ENCODE results near the gene ZNF142.
A peak's percentile ranks its signal among the peaks of the same experiment; 100 is the strongest.

ZNF142 gene

GRCh38 chr2:218671654-218672566 is 12.5 kb upstream of the ZNF142 start, which contains the start of the genes RNF25 and STK36:
TSS of gene RNF25 (minus strand) at chr2:218672002. CDS start at chr2:218671970, 32 bp downstream.
TSS of gene STK36 (plus strand) at chr2:218672086. CDS start at chr2:218672830, 744 bp downstream.
- WGBS (ENCODE audit: insufficient coverage, insufficient read length) = no CpG with 5 or more reads among the region's 49 CpGs
- H3K36me3 ChIP-seq (ENCODE audit: control insufficient read depth, insufficient read depth, low read length) = peaks cover 5% of the 10 kb centered on the region; the same call in 1 of the 2 replicates
- no peaks in the 10 kb centered on the region for H3K9me3 ChIP-seq (ENCODE audit: control insufficient read depth, insufficient read depth, low read length)
- peak within 1 kb of the TSS; percentile 93 for H3K4me3 ChIP-seq (ENCODE audit: low read length)
- no peaks in the 10 kb centered on the region for H3K27me3 ChIP-seq (ENCODE audit: control insufficient read depth, insufficient read depth, low read length)
- no peak within 1 kb of the TSS for H3K27ac ChIP-seq (ENCODE audit: low read length)
- H3K4me1 ChIP-seq (ENCODE audit: control insufficient read depth, insufficient read depth, low read length) = 0 out of 2 replicates have a peak, but pooled peaks cover 1% of the 10 kb centered on the region
- DNase-seq (ENCODE audit: low read depth, low spot score) = no peak

DNA sequence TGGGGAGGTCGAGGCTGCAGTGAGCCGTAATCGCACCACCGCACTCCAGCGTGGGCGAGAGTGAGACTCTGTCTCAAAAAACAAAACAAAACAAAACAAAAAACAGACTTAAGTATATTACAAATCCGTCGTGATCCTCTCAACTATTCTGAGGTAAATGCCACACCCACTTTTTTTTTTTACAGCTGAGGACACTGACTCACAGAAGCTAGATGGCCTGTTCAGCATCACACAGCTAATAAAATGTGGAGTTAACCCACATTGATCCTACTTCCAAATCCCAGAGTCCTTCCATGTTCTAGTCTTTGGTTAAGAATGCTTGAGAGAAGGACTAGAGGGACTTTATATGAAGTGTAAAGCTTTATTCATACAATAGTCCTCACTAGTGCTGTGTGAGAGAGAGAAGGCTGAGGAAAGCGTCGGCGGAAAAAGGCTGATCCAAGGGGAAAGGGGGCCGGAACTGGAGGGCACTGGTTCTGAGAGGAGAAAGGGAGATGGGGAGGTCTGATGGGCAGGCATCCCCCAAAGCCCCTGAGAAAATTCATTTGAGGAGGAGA is 11.8 kb upstream of the ZNF142 start:
- DNase-seq (ENCODE audit: low read depth, low spot score) = no peak
- Histone ChIP-seq H3K4me3 (ENCODE audit: low read length) (peak overlapping the region; percentile 93; the same call in 1 of the 2 replicates), H3K36me3 (ENCODE audit: control insufficient read depth, insufficient read depth, low read length) (peaks cover 5% of the 10 kb centered on the region; the same call in 1 of the 2 replicates), H3K27ac (ENCODE audit: low read length) (no peak overlapping the region), H3K4me1 (ENCODE audit: control insufficient read depth, insufficient read depth, low read length) (0 out of 2 replicates have a peak, but pooled peaks cover 1% of the 10 kb centered on the region), H3K27me3 (ENCODE audit: control insufficient read depth, insufficient read depth, low read length) (no peaks in the 10 kb centered on the region), H3K9me3 (ENCODE audit: control insufficient read depth, insufficient read depth, low read length) (no peaks in the 10 kb centered on the region)
- no CpG with 5 or more reads among the region's 12 CpGs for WGBS (ENCODE audit: insufficient coverage, insufficient read length)

- no peak for DNase-seq (ENCODE audit: low read depth, low spot score)
- Histone ChIP-seq H3K27me3 (ENCODE audit: control insufficient read depth, insufficient read depth, low read length) (no peaks in the 10 kb centered on the region), H3K4me3 (ENCODE audit: low read length) (no peak overlapping the region), H3K27ac (ENCODE audit: low read length) (no peak overlapping the region), H3K36me3 (ENCODE audit: control insufficient read depth, insufficient read depth, low read length) (peaks cover 36% of the 10 kb centered on the region), H3K4me1 (ENCODE audit: control insufficient read depth, insufficient read depth, low read length) (no peaks in the 10 kb centered on the region), H3K9me3 (ENCODE audit: control insufficient read depth, insufficient read depth, low read length) (no peaks in the 10 kb centered on the region)
- no CpG with 5 or more reads among the region's 7 CpGs for WGBS (ENCODE audit: insufficient coverage, insufficient read length)
These were observed 5.2 kb upstream of the ZNF142 start for GRCh38 chr2:218664653-218665052.

GRCh38 chr2:218663901-218664300 is 4.5 kb upstream of the ZNF142 start:
- Histone ChIP-seq H3K27ac (ENCODE audit: low read length) (no peak overlapping the region), H3K36me3 (ENCODE audit: control insufficient read depth, insufficient read depth, low read length) (peaks cover 36% of the 10 kb centered on the region), H3K9me3 (ENCODE audit: control insufficient read depth, insufficient read depth, low read length) (no peaks in the 10 kb centered on the region), H3K4me1 (ENCODE audit: control insufficient read depth, insufficient read depth, low read length) (no peaks in the 10 kb centered on the region), H3K27me3 (ENCODE audit: control insufficient read depth, insufficient read depth, low read length) (no peaks in the 10 kb centered on the region), H3K4me3 (ENCODE audit: low read length) (no peak overlapping the region)
- no peak for DNase-seq (ENCODE audit: low read depth, low spot score)
- WGBS (ENCODE audit: insufficient coverage, insufficient read length) = no CpG with 5 or more reads among the region's 15 CpGs

DNA sequence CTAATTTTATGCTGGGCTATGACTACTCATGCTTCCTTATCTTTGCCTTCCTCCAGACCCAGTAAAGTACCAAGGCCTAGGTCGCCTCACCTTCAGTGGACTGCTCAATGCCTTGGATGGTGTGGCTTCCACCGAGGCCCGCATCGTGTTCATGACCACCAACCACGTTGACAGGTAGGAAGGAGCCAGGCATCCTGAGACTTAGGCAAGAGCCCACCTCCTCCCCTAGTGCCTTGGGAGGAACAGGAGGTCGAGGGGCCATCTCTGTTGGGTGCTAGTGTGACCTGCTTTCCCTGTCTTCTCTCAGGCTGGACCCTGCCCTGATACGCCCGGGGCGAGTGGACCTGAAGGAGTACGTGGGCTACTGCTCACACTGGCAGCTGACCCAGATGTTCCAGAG is 3.4 kb upstream of the ZNF142 start:
- no CpG with 5 or more reads among the region's 10 CpGs for WGBS (ENCODE audit: insufficient coverage, insufficient read length)
- no peak for DNase-seq (ENCODE audit: low read depth, low spot score)
- H3K27ac ChIP-seq (ENCODE audit: low read length) = no peak overlapping the region
- H3K27me3 ChIP-seq (ENCODE audit: control insufficient read depth, insufficient read depth, low read length) = no peaks in the 10 kb centered on the region
- H3K4me1 ChIP-seq (ENCODE audit: control insufficient read depth, insufficient read depth, low read length) = no peaks in the 10 kb centered on the region
- no peaks in the 10 kb centered on the region for H3K9me3 ChIP-seq (ENCODE audit: control insufficient read depth, insufficient read depth, low read length)
- peaks cover 33% of the 10 kb centered on the region for H3K36me3 ChIP-seq (ENCODE audit: control insufficient read depth, insufficient read depth, low read length)
- H3K4me3 ChIP-seq (ENCODE audit: low read length) = no peak overlapping the region

DNA sequence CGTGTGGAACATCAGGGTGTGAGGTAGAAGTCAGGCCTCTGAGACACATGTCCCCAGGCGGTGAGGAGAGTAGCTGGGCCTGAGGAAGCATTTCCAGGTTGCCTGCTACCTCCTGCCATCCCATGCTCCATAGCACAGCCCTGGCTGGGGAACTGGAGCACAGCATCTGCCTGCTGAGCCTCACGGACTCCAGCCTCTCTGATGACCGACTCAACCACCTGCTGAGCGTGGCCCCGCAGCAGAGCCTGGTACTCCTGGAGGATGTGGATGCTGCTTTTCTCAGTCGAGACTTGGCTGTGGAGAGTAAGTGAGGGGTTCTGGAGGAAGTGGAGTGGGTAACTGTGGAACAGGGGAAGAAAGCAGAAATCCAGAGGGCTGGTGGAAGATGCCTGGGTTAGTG is 3.0 kb upstream of the ZNF142 start:
- Histone ChIP-seq H3K27ac (ENCODE audit: low read length) (no peak overlapping the region), H3K36me3 (ENCODE audit: control insufficient read depth, insufficient read depth, low read length) (peaks cover 31% of the 10 kb centered on the region), H3K9me3 (ENCODE audit: control insufficient read depth, insufficient read depth, low read length) (no peaks in the 10 kb centered on the region), H3K27me3 (ENCODE audit: control insufficient read depth, insufficient read depth, low read length) (no peaks in the 10 kb centered on the region), H3K4me3 (ENCODE audit: low read length) (no peak overlapping the region), H3K4me1 (ENCODE audit: control insufficient read depth, insufficient read depth, low read length) (no peaks in the 10 kb centered on the region)
- WGBS (ENCODE audit: insufficient coverage, insufficient read length) = no CpG with 5 or more reads among the region's 7 CpGs
- no peak for DNase-seq (ENCODE audit: low read depth, low spot score)

GRCh38 chr2:218659988-218660358 is 550 bp upstream of the ZNF142 start:
- H3K4me1 ChIP-seq (ENCODE audit: control insufficient read depth, insufficient read depth, low read length) = no peaks in the 10 kb centered on the region
- no CpG with 5 or more reads among the region's 8 CpGs for WGBS (ENCODE audit: insufficient coverage, insufficient read length)
- H3K36me3 ChIP-seq (ENCODE audit: control insufficient read depth, insufficient read depth, low read length) = peaks cover 32% of the 10 kb centered on the region
- no peaks in the 10 kb centered on the region for H3K9me3 ChIP-seq (ENCODE audit: control insufficient read depth, insufficient read depth, low read length)
- no peak for DNase-seq (ENCODE audit: low read depth, low spot score)
- peak overlapping the region; percentile 87; the same call in 1 of the 2 replicates for H3K4me3 ChIP-seq (ENCODE audit: low read length)
- no peak overlapping the region for H3K27ac ChIP-seq (ENCODE audit: low read length)
- H3K27me3 ChIP-seq (ENCODE audit: control insufficient read depth, insufficient read depth, low read length) = no peaks in the 10 kb centered on the region

DNA sequence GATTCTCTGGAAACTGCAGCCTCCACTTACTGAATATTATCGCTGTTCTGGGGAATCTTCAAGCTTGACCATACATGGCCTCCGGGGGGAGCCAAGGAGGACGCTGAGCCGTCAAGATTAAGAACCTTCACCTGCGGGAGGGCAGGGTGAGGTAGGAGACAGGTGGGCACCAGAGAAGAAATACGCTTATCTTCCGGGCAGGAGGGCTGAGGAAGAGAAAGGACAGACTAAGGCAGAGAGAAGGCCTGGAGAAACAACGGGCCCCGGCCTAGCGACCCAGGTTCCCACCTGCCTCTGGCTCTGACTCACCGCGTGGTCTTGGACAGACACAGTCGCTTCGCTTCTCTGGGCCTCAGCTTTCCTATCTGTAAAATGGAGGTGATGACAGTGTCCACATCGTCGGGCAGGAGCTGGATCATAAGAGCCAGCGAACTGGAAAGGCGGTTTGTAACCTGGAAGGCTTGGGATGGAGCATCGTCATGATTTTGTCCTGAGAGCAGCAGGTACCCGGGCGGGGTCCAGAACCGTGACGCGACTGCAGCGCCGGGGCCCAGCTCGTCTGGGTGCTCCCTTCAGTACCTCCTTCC is 659 bp downstream of the ZNF142 start:
- WGBS (ENCODE audit: insufficient coverage, insufficient read length) = no CpG with 5 or more reads among the region's 27 CpGs
- DNase-seq (ENCODE audit: low read depth, low spot score) = no peak
- H3K4me3 ChIP-seq (ENCODE audit: low read length) = peak overlapping the region; percentile 87
- H3K9me3 ChIP-seq (ENCODE audit: control insufficient read depth, insufficient read depth, low read length) = no peaks in the 10 kb centered on the region
- no peaks in the 10 kb centered on the region for H3K4me1 ChIP-seq (ENCODE audit: control insufficient read depth, insufficient read depth, low read length)
- peaks cover 23% of the 10 kb centered on the region for H3K36me3 ChIP-seq (ENCODE audit: control insufficient read depth, insufficient read depth, low read length)
- H3K27me3 ChIP-seq (ENCODE audit: control insufficient read depth, insufficient read depth, low read length) = no peaks in the 10 kb centered on the region
- H3K27ac ChIP-seq (ENCODE audit: low read length) = no peak overlapping the region

- no CpG with 5 or more reads among the region's 2 CpGs for WGBS (ENCODE audit: insufficient coverage, insufficient read length)
- H3K27ac ChIP-seq (ENCODE audit: low read length) = no peak overlapping the region
- no peaks in the 10 kb centered on the region for H3K9me3 ChIP-seq (ENCODE audit: control insufficient read depth, insufficient read depth, low read length)
- peaks cover 18% of the 10 kb centered on the region; the same call in 1 of the 2 replicates for H3K36me3 ChIP-seq (ENCODE audit: control insufficient read depth, insufficient read depth, low read length)
- H3K4me1 ChIP-seq (ENCODE audit: control insufficient read depth, insufficient read depth, low read length) = no peaks in the 10 kb centered on the region
- H3K27me3 ChIP-seq (ENCODE audit: control insufficient read depth, insufficient read depth, low read length) = no peaks in the 10 kb centered on the region
- no peak for DNase-seq (ENCODE audit: low read depth, low spot score)
- no peak overlapping the region for H3K4me3 ChIP-seq (ENCODE audit: low read length)
These were observed 3.7 kb downstream of the ZNF142 start for GRCh38 chr2:218655751-218656150.

- Histone ChIP-seq H3K36me3 (ENCODE audit: control insufficient read depth, insufficient read depth, low read length) (peaks cover 46% of the 10 kb centered on the region), H3K9me3 (ENCODE audit: control insufficient read depth, insufficient read depth, low read length) (no peaks in the 10 kb centered on the region)
- WGBS (ENCODE audit: insufficient coverage, insufficient read length) = no CpG with 5 or more reads among the region's 11 CpGs
These were observed 10.7 kb downstream of the ZNF142 start for GRCh38 chr2:218648787-218649100.

More at GRCh38 chr2:218648787-218649100, 10.7 kb downstream of the ZNF142 start:
- H3K27me3 ChIP-seq (ENCODE audit: control insufficient read depth, insufficient read depth, low read length) = no peaks in the 10 kb centered on the region
- no peak for DNase-seq (ENCODE audit: low read depth, low spot score)
- H3K4me3 ChIP-seq (ENCODE audit: low read length) = no peak overlapping the region; the same call in 1 of the 2 replicates
- no peak overlapping the region for H3K27ac ChIP-seq (ENCODE audit: low read length)
- H3K4me1 ChIP-seq (ENCODE audit: control insufficient read depth, insufficient read depth, low read length) = no peaks in the 10 kb centered on the region
